ENCODE data around the gene TBC1D9B.

The TBC1D9B gene

DNA sequence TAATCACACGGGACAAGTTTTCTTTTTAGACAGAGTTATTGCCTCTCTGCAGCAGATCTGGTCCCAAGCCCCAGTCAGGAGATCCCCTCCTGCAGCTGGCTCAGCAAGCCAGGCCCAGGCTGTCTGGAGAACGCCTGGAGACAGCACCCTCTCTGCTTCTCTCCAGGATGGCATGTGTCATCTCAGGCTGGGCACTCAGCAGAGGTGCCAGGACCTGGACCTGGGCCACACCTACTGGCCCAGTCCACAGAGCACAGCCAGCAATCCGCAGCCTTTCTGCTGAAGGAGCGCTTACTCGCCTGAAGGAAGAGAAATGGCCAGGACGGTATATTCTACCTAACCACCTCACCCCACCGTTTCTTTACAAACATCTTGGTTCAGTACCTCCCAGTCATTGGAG lies 4.7 kb upstream of the TBC1D9B start:
- H3K4me3 ChIP-seq (ENCODE audit: low read depth, low read length), result no peak overlapping the region
- DNase-seq (ENCODE audit: low read depth), result no peak
- TF ChIP-seq, protein P1, sequence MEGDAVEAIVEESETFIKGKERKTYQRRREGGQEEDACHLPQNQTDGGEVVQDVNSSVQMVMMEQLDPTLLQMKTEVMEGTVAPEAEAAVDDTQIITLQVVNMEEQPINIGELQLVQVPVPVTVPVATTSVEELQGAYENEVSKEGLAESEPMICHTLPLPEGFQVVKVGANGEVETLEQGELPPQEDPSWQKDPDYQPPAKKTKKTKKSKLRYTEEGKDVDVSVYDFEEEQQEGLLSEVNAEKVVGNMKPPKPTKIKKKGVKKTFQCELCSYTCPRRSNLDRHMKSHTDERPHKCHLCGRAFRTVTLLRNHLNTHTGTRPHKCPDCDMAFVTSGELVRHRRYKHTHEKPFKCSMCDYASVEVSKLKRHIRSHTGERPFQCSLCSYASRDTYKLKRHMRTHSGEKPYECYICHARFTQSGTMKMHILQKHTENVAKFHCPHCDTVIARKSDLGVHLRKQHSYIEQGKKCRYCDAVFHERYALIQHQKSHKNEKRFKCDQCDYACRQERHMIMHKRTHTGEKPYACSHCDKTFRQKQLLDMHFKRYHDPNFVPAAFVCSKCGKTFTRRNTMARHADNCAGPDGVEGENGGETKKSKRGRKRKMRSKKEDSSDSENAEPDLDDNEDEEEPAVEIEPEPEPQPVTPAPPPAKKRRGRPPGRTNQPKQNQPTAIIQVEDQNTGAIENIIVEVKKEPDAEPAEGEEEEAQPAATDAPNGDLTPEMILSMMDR (IDR thresholded peaks at IDR 0.05; ENCODE audit: low read depth, low read length, missing control alignments), result no peak

DNA sequence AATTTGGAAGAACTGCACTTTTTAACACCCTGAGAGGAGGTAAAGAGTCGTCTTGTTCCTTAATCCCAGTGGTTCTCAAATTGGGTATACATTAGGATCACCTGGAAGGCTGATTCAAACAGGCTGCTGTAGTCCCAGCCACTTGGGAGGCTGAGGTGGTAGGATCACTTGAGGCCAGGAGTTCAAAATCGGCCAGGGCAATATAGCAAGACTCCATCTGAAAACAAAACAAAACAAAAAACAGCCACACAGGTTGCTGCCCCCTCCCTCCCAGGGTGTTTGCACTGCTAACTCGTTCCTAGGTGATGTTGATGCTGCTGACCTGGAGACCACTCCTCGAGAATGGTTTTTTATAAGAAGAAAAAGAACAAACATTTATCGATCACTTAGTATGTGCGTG lies 1.5 kb upstream of the TBC1D9B start:
- TF ChIP-seq, protein P1 (IDR thresholded peaks at IDR 0.05; ENCODE audit: low read depth, low read length, missing control alignments), result no peak
- no peak for DNase-seq (ENCODE audit: low read depth)
- H3K4me3 ChIP-seq (ENCODE audit: low read depth, low read length), result no peak overlapping the region

DNA sequence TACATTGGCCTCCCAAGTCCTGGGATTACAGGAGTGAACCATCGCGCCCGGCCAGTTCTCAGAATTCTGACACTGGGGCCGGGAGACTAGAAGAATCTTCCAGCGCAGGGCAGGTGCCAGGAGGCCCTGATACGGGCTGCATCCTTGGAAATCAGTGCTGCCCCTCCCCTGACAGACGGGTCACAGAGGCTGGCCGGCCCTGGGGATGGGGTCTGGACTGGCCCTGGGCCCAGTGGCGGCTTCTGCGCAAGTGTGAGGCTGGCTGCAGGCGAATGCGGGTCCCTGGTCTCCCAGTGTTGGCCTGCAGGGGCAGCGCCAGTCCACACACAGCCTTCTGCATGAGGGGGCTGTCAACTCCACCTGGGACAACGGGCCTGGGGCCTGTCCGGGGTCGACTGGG lies 831 bp upstream of the TBC1D9B start:
- H3K4me3 ChIP-seq (ENCODE audit: low read depth, low read length), result no peak overlapping the region
- DNase-seq (ENCODE audit: low read depth), result no peak
- TF ChIP-seq, protein P1 (IDR thresholded peaks at IDR 0.05; ENCODE audit: low read depth, low read length, missing control alignments), result no peak

DNA sequence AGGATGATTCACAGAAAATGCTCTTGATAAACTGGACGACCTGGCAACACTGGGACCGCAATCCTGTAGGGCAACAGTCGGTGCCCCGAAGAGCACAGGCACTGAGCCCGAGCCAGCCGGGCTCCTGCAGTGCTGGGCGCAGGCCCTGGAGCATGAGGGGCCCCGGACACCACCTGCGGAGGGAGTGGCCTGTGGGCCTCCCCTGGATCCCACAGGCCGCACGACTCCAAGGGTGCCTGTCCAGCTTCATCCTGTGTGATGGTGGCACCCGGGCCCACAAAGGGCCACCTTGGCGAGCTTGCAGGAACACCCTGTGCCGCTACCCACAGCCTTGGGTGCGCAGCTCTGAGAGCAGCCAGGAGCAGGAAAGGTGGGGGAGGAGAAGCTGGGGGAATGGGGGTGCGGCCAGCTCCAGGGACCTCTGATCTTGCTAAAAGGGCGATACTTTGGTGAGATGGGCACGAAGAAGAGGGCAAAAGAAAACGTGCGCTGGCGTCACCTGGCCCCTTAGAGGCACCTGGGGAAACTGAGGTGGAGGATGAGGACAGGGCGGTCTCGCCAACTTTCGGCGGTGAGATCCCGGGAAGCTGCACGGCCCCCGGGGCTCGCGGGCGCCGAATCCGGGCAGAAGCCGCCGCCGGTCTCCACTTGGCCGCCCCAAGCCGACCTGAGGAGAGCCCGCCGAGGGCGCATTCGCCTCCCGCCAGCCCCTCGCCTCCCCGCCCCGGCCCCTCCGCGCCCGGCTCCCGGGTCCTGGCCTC lies 722 bp downstream of the TBC1D9B start:
- TF ChIP-seq, protein P1 (IDR thresholded peaks at IDR 0.05; ENCODE audit: low read depth, low read length, missing control alignments), result no peak
- no peak for DNase-seq (ENCODE audit: low read depth)
- peak overlapping the region; percentile 90 for H3K4me3 ChIP-seq (ENCODE audit: low read depth, low read length)

DNA sequence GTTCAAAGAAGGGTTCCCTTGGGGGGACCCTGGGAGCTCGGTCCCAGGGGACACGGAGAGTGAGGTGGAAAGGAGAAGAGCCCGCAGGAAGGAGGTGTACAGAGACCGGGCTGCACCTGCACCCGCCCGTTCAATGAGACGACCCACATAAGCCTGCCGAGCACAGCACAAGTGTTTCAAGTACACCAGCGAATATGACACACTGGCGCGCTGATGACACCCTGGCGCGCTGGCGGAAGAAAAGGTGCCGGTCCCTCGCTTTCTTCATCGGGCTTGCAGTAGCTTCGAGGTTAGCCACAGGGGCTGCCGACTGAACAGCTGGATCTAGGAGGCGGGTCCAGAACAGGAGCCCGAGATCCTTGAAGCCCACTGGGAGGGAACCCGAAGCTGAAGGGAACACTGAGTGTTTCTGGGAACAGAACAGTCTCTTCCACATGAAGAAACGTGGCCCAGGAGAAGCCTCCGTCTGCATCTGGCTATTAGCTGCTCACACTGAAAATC lies 1.4 kb downstream of the TBC1D9B start:
- TF ChIP-seq, protein P1 (IDR thresholded peaks at IDR 0.05; ENCODE audit: low read depth, low read length, missing control alignments), result no peak
- DNase-seq (ENCODE audit: low read depth), result no peak
- peak overlapping the region; percentile 90 for H3K4me3 ChIP-seq (ENCODE audit: low read depth, low read length)

DNA sequence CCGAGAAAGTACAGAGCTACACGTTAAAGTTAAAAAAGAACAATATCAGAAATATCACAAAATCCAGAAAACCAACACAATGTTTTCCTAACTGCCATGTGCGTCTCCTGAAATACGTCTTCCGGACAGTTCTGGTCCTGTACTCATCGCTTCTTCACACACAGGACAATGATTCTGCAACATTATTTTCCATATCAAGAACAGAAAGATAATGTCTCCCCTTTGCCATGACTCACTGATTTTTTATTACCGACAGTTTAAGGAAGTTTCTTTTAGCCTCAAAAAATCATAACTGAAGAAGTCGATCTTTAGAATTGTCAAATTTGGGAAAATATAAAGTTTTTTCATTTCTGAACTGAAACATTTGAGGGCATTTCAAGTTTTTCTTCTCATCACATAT lies 2.5 kb downstream of the TBC1D9B start:
- TF ChIP-seq, protein P1 (IDR thresholded peaks at IDR 0.05; ENCODE audit: low read depth, low read length, missing control alignments), result no peak
- no peak for DNase-seq (ENCODE audit: low read depth)
- H3K4me3 ChIP-seq (ENCODE audit: low read depth, low read length), result no peak overlapping the region

All from GM12864 (cell line).